GM12801 (cell line): ENCODE results near the gene LRRC75A.
A peak's percentile ranks its signal among the peaks of the same experiment; 100 is the strongest.

Experiments used
- TF ChIP-seq, protein P1 (sequence below): IDR thresholded peaks from one replicate; pipeline ENCODE4 v1.5.1; 2011; ENCODE audit warnings: control low read depth; ENCODE audit not compliant: insufficient read length; ENCODE audit errors: extremely low read depth

Gene LRRC75A, protein sequence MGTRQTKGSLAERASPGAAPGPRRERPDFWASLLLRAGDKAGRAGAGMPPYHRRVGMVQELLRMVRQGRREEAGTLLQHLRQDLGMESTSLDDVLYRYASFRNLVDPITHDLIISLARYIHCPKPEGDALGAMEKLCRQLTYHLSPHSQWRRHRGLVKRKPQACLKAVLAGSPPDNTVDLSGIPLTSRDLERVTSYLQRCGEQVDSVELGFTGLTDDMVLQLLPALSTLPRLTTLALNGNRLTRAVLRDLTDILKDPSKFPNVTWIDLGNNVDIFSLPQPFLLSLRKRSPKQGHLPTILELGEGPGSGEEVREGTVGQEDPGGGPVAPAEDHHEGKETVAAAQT

GRCh38 chr17:16491703-16492612 lies at the start of gene LRRC75A:
Gene LRRC75A (minus strand): TSS chr17:16492193. CDS start chr17:16491990, 203 bp downstream.
- TF ChIP-seq, protein P1, sequence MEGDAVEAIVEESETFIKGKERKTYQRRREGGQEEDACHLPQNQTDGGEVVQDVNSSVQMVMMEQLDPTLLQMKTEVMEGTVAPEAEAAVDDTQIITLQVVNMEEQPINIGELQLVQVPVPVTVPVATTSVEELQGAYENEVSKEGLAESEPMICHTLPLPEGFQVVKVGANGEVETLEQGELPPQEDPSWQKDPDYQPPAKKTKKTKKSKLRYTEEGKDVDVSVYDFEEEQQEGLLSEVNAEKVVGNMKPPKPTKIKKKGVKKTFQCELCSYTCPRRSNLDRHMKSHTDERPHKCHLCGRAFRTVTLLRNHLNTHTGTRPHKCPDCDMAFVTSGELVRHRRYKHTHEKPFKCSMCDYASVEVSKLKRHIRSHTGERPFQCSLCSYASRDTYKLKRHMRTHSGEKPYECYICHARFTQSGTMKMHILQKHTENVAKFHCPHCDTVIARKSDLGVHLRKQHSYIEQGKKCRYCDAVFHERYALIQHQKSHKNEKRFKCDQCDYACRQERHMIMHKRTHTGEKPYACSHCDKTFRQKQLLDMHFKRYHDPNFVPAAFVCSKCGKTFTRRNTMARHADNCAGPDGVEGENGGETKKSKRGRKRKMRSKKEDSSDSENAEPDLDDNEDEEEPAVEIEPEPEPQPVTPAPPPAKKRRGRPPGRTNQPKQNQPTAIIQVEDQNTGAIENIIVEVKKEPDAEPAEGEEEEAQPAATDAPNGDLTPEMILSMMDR = no peak

GRCh38 chr17:16537130-16537458 lies 45.1 kb upstream of the LRRC75A start:
- TF ChIP-seq, protein P1 = no peak

- TF ChIP-seq, protein P1 = no peak
These were observed 42.2 kb upstream of the LRRC75A start for GRCh38 chr17:16534236-16534635.

DNA sequence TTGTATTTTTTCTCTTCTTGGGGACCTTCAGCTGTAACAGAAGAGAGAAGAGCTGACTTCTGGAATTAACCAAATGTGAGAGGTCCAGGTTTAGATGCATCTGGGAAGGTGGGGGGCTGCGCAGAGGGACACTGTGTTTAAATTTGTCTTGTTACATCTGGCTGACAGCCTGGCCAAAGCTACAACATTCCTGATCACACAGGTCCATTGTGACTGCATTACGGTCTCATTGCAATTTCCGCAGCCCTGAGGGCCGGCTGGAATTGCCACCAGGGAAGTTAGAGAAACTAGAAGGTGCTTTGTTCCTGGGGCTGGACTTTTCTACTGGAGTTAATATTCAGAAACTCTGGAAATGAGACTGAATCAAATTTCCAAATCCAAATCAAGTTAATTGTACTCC lies 37.9 kb upstream of the LRRC75A start:
- TF ChIP-seq, protein P1 = no peak

DNA sequence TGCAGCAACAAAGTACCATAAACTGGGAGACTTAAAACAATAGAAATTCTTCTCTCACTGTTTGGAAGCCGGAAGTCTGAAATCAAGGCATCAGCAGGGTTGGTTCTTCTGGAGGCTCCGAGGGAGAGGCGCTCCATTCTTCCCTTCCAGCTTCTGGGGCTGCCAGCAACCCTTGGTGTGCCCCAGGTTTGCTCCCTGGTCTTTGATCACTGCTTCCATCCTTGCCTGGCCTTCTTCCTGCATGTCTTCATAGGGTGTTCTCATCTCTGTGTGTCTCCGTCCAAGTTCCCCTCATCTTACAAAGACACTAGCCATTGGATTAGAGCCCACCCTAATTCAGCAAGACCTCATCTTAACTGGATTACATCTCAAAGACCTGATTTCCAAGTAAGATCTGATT lies 35.3 kb upstream of the LRRC75A start:
- TF ChIP-seq, protein P1 = no peak

GRCh38 chr17:16521070-16521727 lies 29.2 kb upstream of the LRRC75A start:
- TF ChIP-seq, protein P1 = peak; percentile 30

GRCh38 chr17:16519021-16519420 lies 27.0 kb upstream of the LRRC75A start:
- TF ChIP-seq, protein P1 = no peak
